ENCODE results near the gene NENF. TPM values are rescaled to one million over a fixed set of nuclear protein-coding genes. Genes with fewer than 3 reads are reported as not detected.

NENF gene
- total RNA-seq, 4 donors from 2014 or later: 67.9 to 99.3 (median 91.7) TPM

GRCh38 chr1:212396638-212397037 is 36.1 kb upstream of the NENF start:
- H3K4me1 ChIP-seq: no peaks in the 10 kb centered on the region
- WGBS: 96% methylated on average over 3 of the region's 3 CpGs
- TF ChIP-seq CTCF (IDR thresholded peaks at IDR 0.05) (no peak), POLR2A (IDR thresholded peaks at IDR 0.05; ENCODE audit: low read depth) (no peak), POLR2AphosphoS5 (IDR thresholded peaks at IDR 0.05) (no peak), EP300 (IDR thresholded peaks at IDR 0.05) (no peak)
- no peak overlapping the region for H3K4me3 ChIP-seq
- intact Hi-C loops (cut with DNase I): no loop called here
- no peaks in the 10 kb centered on the region for H3K36me3 ChIP-seq
- peaks cover 0 to 16% (median 15%) of the 10 kb centered on the region in 4 donors for H3K9me3 ChIP-seq
- H3K27me3 ChIP-seq: no peaks in the 10 kb centered on the region
- DNase-seq (ENCODE audit: extremely low spot score): no peak
- no peak overlapping the region for H3K27ac ChIP-seq (replicated peaks in 1 of 4)

GRCh38 chr1:212397171-212397570 is 35.5 kb upstream of the NENF start:
- no peaks in the 10 kb centered on the region for H3K4me1 ChIP-seq
- intact Hi-C loops (cut with DNase I): no loop called here
- H3K9me3 ChIP-seq: peaks cover 0 to 16% (median 15%) of the 10 kb centered on the region in 4 donors
- no peaks in the 10 kb centered on the region for H3K27me3 ChIP-seq
- no peak overlapping the region for H3K27ac ChIP-seq (replicated peaks in 1 of 4)
- no peak for TF ChIP-seq POLR2A (IDR thresholded peaks at IDR 0.05; ENCODE audit: low read depth)
- no peak for TF ChIP-seq EP300 (IDR thresholded peaks at IDR 0.05)
- TF ChIP-seq CTCF (IDR thresholded peaks at IDR 0.05): no peak
- WGBS: 100% methylated on average over 1 of the region's 1 CpG
- H3K4me3 ChIP-seq: no peak overlapping the region
- no peak for DNase-seq (ENCODE audit: extremely low spot score)
- no peaks in the 10 kb centered on the region for H3K36me3 ChIP-seq

DNA sequence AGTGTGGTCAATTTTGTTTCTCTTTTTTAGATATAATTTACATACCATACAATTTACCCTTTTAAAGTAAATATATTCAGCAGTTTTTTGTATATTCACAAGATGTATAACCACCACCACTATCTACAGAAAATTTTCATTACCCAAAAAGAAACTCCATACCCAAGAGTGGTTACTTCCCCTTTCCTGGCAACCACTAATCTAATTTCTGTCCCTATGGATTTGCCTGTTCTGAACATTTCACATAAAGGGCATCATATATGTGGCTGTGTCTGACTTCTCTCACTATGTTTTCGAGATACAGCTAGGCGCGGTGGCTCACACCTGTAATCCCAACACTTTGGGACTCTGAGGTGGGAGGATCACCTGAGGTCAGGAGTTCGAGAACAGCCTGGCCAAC is 31.7 kb upstream of the NENF start:
- WGBS: 97% methylated on average over 4 of the region's 4 CpGs
- H3K27me3 ChIP-seq: no peaks in the 10 kb centered on the region
- H3K4me3 ChIP-seq: no peak overlapping the region
- no peak for DNase-seq (ENCODE audit: extremely low spot score)
- H3K4me1 ChIP-seq: no peaks in the 10 kb centered on the region
- H3K36me3 ChIP-seq: peaks cover 0 to 7% (median 0%) of the 10 kb centered on the region in 4 donors
- TF ChIP-seq POLR2AphosphoS5 (IDR thresholded peaks at IDR 0.05) (no peak), CTCF (IDR thresholded peaks at IDR 0.05) (no peak)
- intact Hi-C loops (cut with DNase I): no loop called here
- peaks cover 0 to 16% (median 14%) of the 10 kb centered on the region in 4 donors for H3K9me3 ChIP-seq
- no peak overlapping the region for H3K27ac ChIP-seq (replicated peaks in 1 of 4)

DNA sequence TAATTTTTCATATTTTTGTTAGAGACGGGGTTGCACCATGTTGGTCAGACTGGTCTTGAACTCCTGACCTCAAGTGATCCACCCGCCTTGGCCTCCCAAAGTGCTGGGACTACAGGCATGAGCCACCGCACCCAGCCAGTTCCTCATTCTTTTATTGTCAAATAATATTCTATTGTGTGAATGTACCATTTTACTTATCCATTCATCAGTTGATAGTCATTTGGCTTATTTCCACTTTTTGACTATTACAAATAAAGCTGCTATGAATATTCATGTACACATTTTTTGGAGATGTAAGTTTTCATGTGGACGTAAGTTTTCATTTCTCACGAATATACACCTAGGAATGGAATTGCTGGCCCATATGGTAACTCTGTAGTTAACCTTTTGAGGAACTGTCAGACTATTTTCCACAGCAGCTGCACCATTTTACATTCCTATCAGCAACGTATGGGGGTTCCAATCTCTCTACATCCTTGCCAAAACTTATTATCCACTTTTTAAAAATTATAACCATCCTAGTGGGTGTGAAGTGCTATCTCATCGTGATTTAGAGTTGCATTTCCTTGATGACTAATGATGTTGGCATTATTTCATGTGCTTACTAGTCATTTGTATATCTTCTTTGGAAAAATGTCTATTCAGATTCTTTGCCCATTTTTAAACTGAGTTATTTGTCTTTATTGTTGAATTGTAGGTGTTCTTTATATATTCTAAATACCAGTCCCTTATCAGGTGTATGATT is 30.7 kb upstream of the NENF start:
- Histone ChIP-seq H3K36me3 (peaks cover 0 to 14% (median 6%) of the 10 kb centered on the region in 4 donors), H3K4me1 (no peaks in the 10 kb centered on the region), H3K27ac (replicated peaks in 1 of 4) (no peak overlapping the region), H3K4me3 (no peak overlapping the region), H3K27me3 (no peaks in the 10 kb centered on the region), H3K9me3 (peaks cover 0 to 10% (median 6%) of the 10 kb centered on the region in 4 donors)
- no peak for DNase-seq (ENCODE audit: extremely low spot score)
- intact Hi-C loops (cut with DNase I): no loop called here
- no peak for TF ChIP-seq POLR2A (IDR thresholded peaks at IDR 0.05; ENCODE audit: low read depth)
- no peak for TF ChIP-seq POLR2AphosphoS5 (IDR thresholded peaks at IDR 0.05)
- no peak for TF ChIP-seq CTCF (IDR thresholded peaks at IDR 0.05)
- no peak for TF ChIP-seq EP300 (IDR thresholded peaks at IDR 0.05)
- WGBS: 77% methylated on average over 7 of the region's 7 CpGs
